HG03342 (cell line): ENCODE measurements around the gene LSMEM2.
A peak's percentile ranks its signal among the peaks of the same experiment; 100 is the strongest.
"Not testable (repeated sequence)": the region's sequence is repeated elsewhere in the genome, so short reads cannot be mapped to it uniquely, and the experiment has no call there.

ENCODE experiments used
- ATAC-seq: cut with Tn5 transposase; IDR thresholded peaks from one replicate; pipeline ENCODE4 v1.9.1; 2021; ENCODE audit warnings: mild to moderate bottlenecking, moderate library complexity; ENCODE audit not compliant: unreplicated experiment

Gene LSMEM2

GRCh38 chr3:50264383-50264963, 14.4 kb upstream of the LSMEM2 start:
- no peak for ATAC-seq

- no peak for ATAC-seq
Observed at GRCh38 chr3:50264964-50265485, 13.9 kb upstream of the LSMEM2 start.

- no peak for ATAC-seq
Observed at GRCh38 chr3:50265571-50265970, 13.3 kb upstream of the LSMEM2 start.

GRCh38 chr3:50266017-50266416, 12.9 kb upstream of the LSMEM2 start:
- no peak for ATAC-seq

- ATAC-seq, result no peak
Observed at GRCh38 chr3:50266836-50267235, 12.1 kb upstream of the LSMEM2 start.

- ATAC-seq, result no peak
Observed at GRCh38 chr3:50267280-50267913, 11.5 kb upstream of the LSMEM2 start.

- no peak for ATAC-seq
Observed at GRCh38 chr3:50268276-50268675, 10.6 kb upstream of the LSMEM2 start.

GRCh38 chr3:50268703-50269451, 10.0 kb upstream of the LSMEM2 start, which contains the start of gene SEMA3B:
SEMA3B (plus strand) TSS chr3:50269147; CDS start chr3:50269241, 94 bp downstream.
- ATAC-seq, result no peak

- ATAC-seq, result no peak
Observed at GRCh38 chr3:50269460-50269859, 9.4 kb upstream of the LSMEM2 start.

- no peak for ATAC-seq
Observed at GRCh38 chr3:50269977-50270413, 8.9 kb upstream of the LSMEM2 start.

GRCh38 chr3:50270422-50271224, 8.3 kb upstream of the LSMEM2 start:
- ATAC-seq, result no peak

GRCh38 chr3:50271314-50271936, 7.5 kb upstream of the LSMEM2 start:
- ATAC-seq, result no peak

- ATAC-seq, result not testable (repeated sequence)
Observed at GRCh38 chr3:50272538-50272910, 6.4 kb upstream of the LSMEM2 start.

- peak; percentile 81 for ATAC-seq
Observed at GRCh38 chr3:50272911-50273688, 5.8 kb upstream of the LSMEM2 start.

- no peak for ATAC-seq
Observed at GRCh38 chr3:50273689-50274065, 5.2 kb upstream of the LSMEM2 start.

GRCh38 chr3:50274371-50275104, 4.3 kb upstream of the LSMEM2 start:
- no peak for ATAC-seq

- ATAC-seq, result no peak
Observed at GRCh38 chr3:50275141-50275995, 3.5 kb upstream of the LSMEM2 start.
